CD4-positive, alpha-beta T cell (primary cell): ENCODE measurements around the gene CGB3. TPM values are rescaled to one million over a fixed set of nuclear protein-coding genes. Genes with fewer than 3 reads are reported as not detected.
A peak's percentile ranks its signal among the peaks of the same experiment; 100 is the strongest.
"Not testable (repeated sequence)": the region's sequence is repeated elsewhere in the genome, so short reads cannot be mapped to it uniquely, and the experiment has no call there.

ENCODE experiments used
- ATAC-seq: fragments of 200-7000 bp; cut with Tn5 transposase; one replicate; pipeline ENCODE4 v1.10.0; 2022; ENCODE audit warnings: mild to moderate bottlenecking; ENCODE audit not compliant: poor library complexity
- CTCF ChIA-PET: fragments of 350-600 bp; sonication (Branson Sonifier 250); formaldehyde crosslinking; loops from one replicate; lab custom pipeline; 2021; ENCODE audit warnings: antibody characterized with exemption, inconsistent platforms; lab: Charles Lee
- POLR2A ChIA-PET: fragments of 350-600 bp; sonication (Branson Sonifier 250); formaldehyde crosslinking; loops from one replicate; lab custom pipeline; 2021; ENCODE audit warnings: antibody characterized with exemption, inconsistent platforms; lab: Charles Lee
- DNase-seq, 14 experiments: peaks; one replicate each; pipeline ENCODE4 v3.0.0-alpha.2; 2013 to 2020; ENCODE audit warnings: mixed read lengths in 2 of 14
- H3K27ac ChIP-seq, 2 donors: one replicate each; pipeline versions ENCODE4 v1.5.1 to v1.7.0; 2013; ENCODE audit warnings: low read length in 2 of 2, low read depth in 1 of 2, mild to moderate bottlenecking in 1 of 2
- H3K27me3 ChIP-seq, 2 experiments: 1 replicate in 1 of 2; 2 replicates in 1 of 2; pipeline versions ENCODE4 v1.6.1 to v1.7.0; 2013; ENCODE audit warnings: low read length in 2 of 2, control low read depth in 1 of 2, mild to moderate bottlenecking in 1 of 2, moderate library complexity in 1 of 2; ENCODE audit not compliant: insufficient read depth in 2 of 2, control insufficient read depth in 1 of 2
- H3K36me3 ChIP-seq: one replicate; pipeline ENCODE4 v1.6.1; 2013; ENCODE audit warnings: low read length, control low read depth; ENCODE audit not compliant: insufficient read depth
- H3K4me1 ChIP-seq: one replicate; pipeline ENCODE4 v1.6.1; 2013; ENCODE audit warnings: low read length, control low read depth; ENCODE audit not compliant: insufficient read depth
- H3K4me3 ChIP-seq: one replicate; pipeline ENCODE4 v1.5.1; 2013; ENCODE audit warnings: mild to moderate bottlenecking, low read length, moderate library complexity
- H3K9me3 ChIP-seq, 2 experiments: 1 replicate in 1 of 2; 2 replicates in 1 of 2; pipeline versions ENCODE4 v1.6.1 to v1.7.0; 2013; ENCODE audit warnings: low read length in 2 of 2, mild to moderate bottlenecking in 2 of 2, control low read depth in 1 of 2, moderate library complexity in 1 of 2; ENCODE audit not compliant: control insufficient read depth in 1 of 2, insufficient read depth in 1 of 2
- H3K27ac Mint-ChIP-seq: one replicate; pipeline ENCODE4 v1.8.0; 2020; ENCODE audit warnings: mixed read lengths
- H3K27me3 Mint-ChIP-seq: one replicate; pipeline ENCODE4 v1.8.0; 2021; ENCODE audit warnings: mixed read lengths
- H3K36me3 Mint-ChIP-seq: one replicate; pipeline ENCODE4 v1.8.0; 2021; ENCODE audit warnings: low read depth, mixed read lengths
- H3K4me1 Mint-ChIP-seq: one replicate; pipeline ENCODE4 v1.8.0; 2021; ENCODE audit warnings: low read depth, mixed read lengths
- H3K4me3 Mint-ChIP-seq: one replicate; pipeline ENCODE4 v1.8.0; 2020; ENCODE audit warnings: mild to moderate bottlenecking, mixed read lengths
- H3K9me3 Mint-ChIP-seq: one replicate; pipeline ENCODE4 v1.8.0; 2020; ENCODE audit warnings: mixed read lengths
- intact Hi-C, 2 experiments: fragments of 100-400 bp; cut with DNase I in 1 of 2; cut with micrococcal nuclease in 1 of 2; formaldehyde crosslinking; loops; one replicate each; pipeline versions ENCODE4 v1.15.1 to v1.9.0; 2023 to 2025; cut with DNase I, micrococcal nuclease
- total RNA-seq, 174 experiments: library from RNA in 2 of 174; stranded (reverse) in 2 of 174; gene quantifications; one replicate each; pipeline ENCODE4 v1.2.3 and lab custom pipeline; 2021 to 2026
- TF ChIP-seq, protein P1 (sequence below): fragments of 200-600 bp; IDR thresholded peaks from one replicate; pipeline ENCODE4 v1.8.0; 2022; ENCODE audit warnings: antibody characterized with exemption, mild to moderate bottlenecking

The CGB3 gene
- total RNA-seq, 2 experiments from 2014 or later: not detected

DNA sequence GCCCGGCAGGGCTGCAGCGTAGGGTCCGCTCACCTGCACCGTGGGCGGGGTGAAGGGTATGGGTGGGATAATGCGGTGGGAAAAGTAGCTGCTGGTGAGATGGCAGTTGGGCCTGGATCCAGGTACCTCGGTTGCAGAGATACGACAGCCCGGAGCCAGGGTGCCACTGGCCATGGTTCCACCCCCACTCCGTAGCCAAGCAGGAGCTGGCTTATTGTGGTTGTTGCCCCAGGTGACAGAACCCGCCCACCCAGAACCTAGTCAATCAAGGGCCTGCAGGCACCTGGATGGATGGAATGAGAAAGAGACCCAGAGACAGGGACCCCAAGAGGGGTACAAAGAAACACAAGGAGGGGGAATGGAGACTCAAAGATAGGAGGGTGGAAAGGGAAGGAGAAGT is 3.8 kb downstream of the CGB3 start:
- intact Hi-C loops: no loop called here
- Mint-ChIP-seq H3K4me1 (peaks cover 25% of the 10 kb centered on the region), H3K4me3 (peak overlapping the region; percentile 90), H3K9me3 (no peaks in the 10 kb centered on the region), H3K27ac (no peak overlapping the region), H3K27me3 (peaks cover 5% of the 10 kb centered on the region), H3K36me3 (peaks cover 5% of the 10 kb centered on the region)
- ATAC-seq: no peak
- H3K9me3 ChIP-seq: no peaks in the 10 kb centered on the region
- POLR2A ChIA-PET: interaction anchor here (3.2 kb wide), 1 partner anchor 27 kb away, joined by 15 read pairs; the partner anchor contains the start of genes GYS1 and RUVBL2
- TF ChIP-seq, protein P1, sequence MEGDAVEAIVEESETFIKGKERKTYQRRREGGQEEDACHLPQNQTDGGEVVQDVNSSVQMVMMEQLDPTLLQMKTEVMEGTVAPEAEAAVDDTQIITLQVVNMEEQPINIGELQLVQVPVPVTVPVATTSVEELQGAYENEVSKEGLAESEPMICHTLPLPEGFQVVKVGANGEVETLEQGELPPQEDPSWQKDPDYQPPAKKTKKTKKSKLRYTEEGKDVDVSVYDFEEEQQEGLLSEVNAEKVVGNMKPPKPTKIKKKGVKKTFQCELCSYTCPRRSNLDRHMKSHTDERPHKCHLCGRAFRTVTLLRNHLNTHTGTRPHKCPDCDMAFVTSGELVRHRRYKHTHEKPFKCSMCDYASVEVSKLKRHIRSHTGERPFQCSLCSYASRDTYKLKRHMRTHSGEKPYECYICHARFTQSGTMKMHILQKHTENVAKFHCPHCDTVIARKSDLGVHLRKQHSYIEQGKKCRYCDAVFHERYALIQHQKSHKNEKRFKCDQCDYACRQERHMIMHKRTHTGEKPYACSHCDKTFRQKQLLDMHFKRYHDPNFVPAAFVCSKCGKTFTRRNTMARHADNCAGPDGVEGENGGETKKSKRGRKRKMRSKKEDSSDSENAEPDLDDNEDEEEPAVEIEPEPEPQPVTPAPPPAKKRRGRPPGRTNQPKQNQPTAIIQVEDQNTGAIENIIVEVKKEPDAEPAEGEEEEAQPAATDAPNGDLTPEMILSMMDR: no peak
- peaks cover 0 to 4% of the 10 kb centered on the region in 2 experiments for H3K27me3 ChIP-seq
- no peaks in the 10 kb centered on the region for H3K36me3 ChIP-seq
- peaks cover 40% of the 10 kb centered on the region for H3K4me1 ChIP-seq
- DNase-seq: no peak
- H3K4me3 ChIP-seq: no peak overlapping the region
- CTCF ChIA-PET: interaction anchor here (1.1 kb wide), 1 partner anchor 21 kb away, joined by 4 read pairs; no protein-coding TSS in a partner anchor
- H3K27ac ChIP-seq: no peak overlapping the region

DNA sequence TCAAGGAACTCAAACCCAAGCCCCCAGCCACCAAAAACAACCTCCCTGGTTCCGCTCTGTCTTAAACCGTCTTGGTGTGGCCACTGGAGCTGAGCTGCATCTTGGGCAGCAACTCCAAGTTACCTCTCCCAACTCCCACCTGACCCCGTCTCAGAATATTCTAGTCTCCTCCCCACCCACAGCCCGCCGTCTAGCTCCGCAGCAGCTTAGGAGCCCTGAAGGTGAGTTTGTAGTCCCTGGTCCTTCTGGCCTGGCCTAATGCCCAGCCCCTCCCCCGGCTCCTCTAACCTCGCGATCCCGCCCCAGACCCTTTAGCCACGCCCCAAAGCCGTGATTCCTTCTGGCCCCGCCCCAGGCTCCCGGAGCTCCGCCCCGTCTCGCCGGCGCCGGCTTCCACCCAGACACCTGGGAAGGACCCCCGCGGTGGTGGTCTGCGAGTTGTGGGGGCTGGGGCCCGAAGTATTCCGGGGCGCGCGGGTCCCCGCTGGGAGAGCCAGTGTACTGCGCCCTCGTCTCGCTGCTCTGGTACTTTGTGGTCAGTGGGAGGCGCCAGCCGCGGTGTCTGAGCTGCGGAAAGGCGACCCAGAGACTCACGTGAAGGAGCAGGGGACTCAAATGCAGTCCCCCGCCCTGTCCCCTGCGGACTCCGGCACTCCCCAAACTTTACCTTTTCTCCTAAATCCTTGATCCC is 4.7 kb downstream of the CGB3 start:
- no peaks in the 10 kb centered on the region for H3K36me3 ChIP-seq
- ChIA-PET POLR2A (interaction anchor here (0.6 to 3.2 kb wide), 4 partner anchors 24 to 52 kb away, joined by 3 to 15 read pairs (median 3); partner anchors contain the start of genes GYS1 and RUVBL2), CTCF (interaction anchor here (0.6 to 1.2 kb wide), 4 partner anchors 20 to 177 kb away, joined by 3 to 4 read pairs (median 4); no protein-coding TSS in a partner anchor)
- no peak overlapping the region for H3K27ac ChIP-seq
- TF ChIP-seq, protein P1: no peak
- peaks cover 5% of the 10 kb centered on the region for H3K36me3 Mint-ChIP-seq
- no peaks in the 10 kb centered on the region for H3K9me3 Mint-ChIP-seq
- ATAC-seq (peak; percentile 45), DNase-seq (peak; percentile 33 to 80 (median 60))
- intact Hi-C loops: loop anchor here in 1 of 2 experiments (2.0 to 5.0 kb wide), 2 partner anchors 27 to 38 kb away; partner anchors contain the start of genes CGB7, GYS1 and RUVBL2
- H3K4me3 Mint-ChIP-seq: peak overlapping the region; percentile 90
- H3K9me3 ChIP-seq: no peaks in the 10 kb centered on the region
- H3K4me1 Mint-ChIP-seq: peaks cover 25% of the 10 kb centered on the region
- H3K4me3 ChIP-seq: peak overlapping the region; percentile 63
- peaks cover 0 to 4% of the 10 kb centered on the region in 2 experiments for H3K27me3 ChIP-seq
- H3K27ac Mint-ChIP-seq: peak overlapping the region; percentile 38
- H3K4me1 ChIP-seq: peaks cover 40% of the 10 kb centered on the region
- H3K27me3 Mint-ChIP-seq: peaks cover 5% of the 10 kb centered on the region

DNA sequence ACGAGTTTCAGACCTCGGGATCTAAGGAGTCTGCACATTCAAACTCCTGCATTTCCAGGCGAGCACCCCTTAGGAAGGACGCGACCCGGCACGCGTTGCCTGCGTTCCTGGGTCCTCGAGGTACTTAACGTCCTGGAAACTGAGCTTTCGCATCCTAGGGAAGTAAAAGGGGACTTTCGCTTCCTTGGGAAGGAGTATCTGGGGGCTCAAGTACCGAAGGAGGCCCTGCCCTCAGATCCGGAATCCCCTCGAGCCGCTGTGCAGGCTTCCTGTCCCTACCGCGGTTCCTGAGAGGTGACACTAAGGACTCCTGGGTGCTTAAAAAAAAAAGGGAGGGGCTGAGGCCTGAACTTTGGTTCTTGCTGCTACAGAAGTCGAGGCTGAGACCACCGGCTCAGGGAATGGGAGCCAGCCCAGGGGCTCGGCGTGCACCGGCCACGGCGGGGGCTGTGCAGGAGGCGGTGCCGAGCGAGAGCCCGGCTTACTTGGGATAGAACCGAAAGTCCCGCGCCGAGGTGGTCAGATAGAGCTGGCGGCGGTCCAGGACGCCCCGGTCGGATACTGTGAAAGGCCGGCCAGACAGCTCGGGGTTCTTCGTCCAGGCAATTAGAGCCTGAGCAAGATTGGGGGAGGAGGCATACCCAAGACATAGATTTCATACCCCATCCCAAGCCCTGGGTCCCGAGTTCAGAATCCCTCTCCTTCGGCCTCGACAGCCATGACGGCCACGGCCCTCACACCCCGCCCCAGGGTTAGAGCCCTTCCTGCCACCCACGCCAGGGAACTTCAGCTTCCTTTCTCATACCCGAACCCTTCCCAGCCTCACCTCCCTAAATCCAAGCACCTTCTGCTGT is 5.5 kb downstream of the CGB3 start:
- H3K27me3 ChIP-seq, H3K27ac ChIP-seq, H3K36me3 ChIP-seq, H3K9me3 Mint-ChIP-seq, H3K36me3 Mint-ChIP-seq, H3K9me3 ChIP-seq, H3K27me3 Mint-ChIP-seq: not testable (repeated sequence)
- peaks cover 40% of the 10 kb centered on the region for H3K4me1 ChIP-seq
- peak overlapping the region; percentile 38 for H3K27ac Mint-ChIP-seq
- ChIA-PET POLR2A (interaction anchor here (0.8 to 3.2 kb wide), 6 partner anchors 18 to 96 kb away, joined by 3 to 15 read pairs (median 4); partner anchors contain the start of genes FTL, GYS1, LIN7B and RUVBL2), CTCF (interaction anchor here (1.2 to 1.5 kb wide), 5 partner anchors 19 to 176 kb away, joined by 3 to 14 read pairs (median 3); partner anchors contain the start of genes GYS1 and RUVBL2)
- H3K4me1 Mint-ChIP-seq: peaks cover 25% of the 10 kb centered on the region
- H3K4me3 ChIP-seq: peak overlapping the region; percentile 63
- DNase-seq (peak in 4 of 14 experiments; percentile 45 to 59 (median 50)), ATAC-seq (peak; percentile 21)
- intact Hi-C loops: loop anchor here in 1 of 2 experiments (2.0 to 5.0 kb wide), 2 partner anchors 26 to 39 kb away; partner anchors contain the start of genes CGB7, GYS1 and RUVBL2
- peak overlapping the region; percentile 90 for H3K4me3 Mint-ChIP-seq
